H1 (cell line): ENCODE data around the gene AFF1. TPM values are rescaled to one million over a fixed set of nuclear protein-coding genes. Genes with fewer than 3 reads are reported as not detected.

Experiments
- CBX5 ChIP-seq: fragments of 300-800, 300-1000 bp; sonication (generic); IDR thresholded peaks from 2 replicates; pipeline ENCODE4 v1.7.1; 2016; ENCODE audit warnings: antibody characterized with exemption, low read length, low read depth
- CHD7 ChIP-seq: fragments of 300-600 bp; sonication (generic); IDR thresholded peaks from 2 replicates; pipeline ENCODE4 v1.7.1; 2012; ENCODE audit warnings: low read length, moderate library complexity, mild to moderate bottlenecking, inconsistent platforms; ENCODE audit not compliant: insufficient replicate concordance
- FOSL1 ChIP-seq: IDR thresholded peaks from 2 replicates; pipeline ENCODE4 v1.6.1; 2011; ENCODE audit warnings: mild to moderate bottlenecking, low read depth, low read length, moderate library complexity; ENCODE audit not compliant: insufficient read depth
- GABPA ChIP-seq: IDR thresholded peaks from 2 replicates; pipeline ENCODE4 v1.6.1; 2011; ENCODE audit warnings: mild to moderate bottlenecking, low read length, moderate library complexity, borderline replicate concordance; ENCODE audit not compliant: insufficient read depth
- KDM4A ChIP-seq: IDR thresholded peaks from one replicate; pipeline ENCODE4 v1.7.1; 2012; ENCODE audit warnings: low read depth, mild to moderate bottlenecking, moderate library complexity, low read length, inconsistent platforms; ENCODE audit not compliant: severe bottlenecking
- MAFK ChIP-seq: IDR thresholded peaks from 2 replicates; pipeline ENCODE4 v1.6.1; 2012; ENCODE audit warnings: low read depth, mild to moderate bottlenecking, improper control_type of control experiment, low read length
- RNF2 ChIP-seq: fragments of 200-900, 300-1000 bp; sonication (generic); IDR thresholded peaks from 2 replicates; pipeline ENCODE4 v1.7.1; 2016; ENCODE audit warnings: borderline replicate concordance, low read depth, mild to moderate bottlenecking, antibody characterized with exemption, low read length; ENCODE audit not compliant: poor library complexity, severe bottlenecking; ENCODE audit errors: missing control alignments
- SP2 ChIP-seq: IDR thresholded peaks from 2 replicates; pipeline ENCODE4 v1.6.1; 2012; ENCODE audit warnings: mild to moderate bottlenecking, low read length, inconsistent platforms
- polyA plus RNA-seq, 7 experiments: library from polyadenylated mRNA; depleted of rRNA in 3 of 7; stranded (reverse) in 5 of 7; unstranded in 2 of 7; fragments of >200 nt in 5 of 7; fragments of 200-250 nt in 2 of 7; gene quantifications; 1 replicate in 5 of 7; 2 replicates in 1 of 7; 4 replicates in 1 of 7; pipeline versions ENCODE4 v1.2.1 to v1.2.3, GENCODE V29; 2011 to 2013; ENCODE audit warnings: missing spikeins in 2 of 7, mixed read lengths in 2 of 7
- total RNA-seq: library from RNA; stranded (reverse); fragmentation: NEBNext Ultra II Directional; extraction: Animal tissue kit (Norgen Biotek cat#: 25700); gene quantifications from 2 replicates; pipeline ENCODE4 v1.2.1, GENCODE V29; 2021

AFF1 gene
- total and polyA plus RNA-seq, 2 of the 8 experiments (the other 6 are each of a cell fraction or from before 2014, with no cell fraction given): 14.8 to 85.5 TPM

GRCh38 chr4:87122252-87122651, 187.4 kb downstream of the AFF1 start (continued):
- TF ChIP-seq CHD7: no peak
- no peak for TF ChIP-seq SP2
- no peak for TF ChIP-seq KDM4A
- TF ChIP-seq RNF2: no peak
- no peak for TF ChIP-seq FOSL1
- no peak for TF ChIP-seq GABPA
- TF ChIP-seq CBX5: no peak
- no peak for TF ChIP-seq MAFK
